Peyer's patch (tissue), 4 donors: ENCODE measurements around the gene THSD8. TPM values are rescaled to one million over a fixed set of nuclear protein-coding genes. Genes with fewer than 3 reads are reported as not detected.
"Not testable (repeated sequence)": the region's sequence is repeated elsewhere in the genome, so short reads cannot be mapped to it uniquely, and the experiment has no call there.

Source experiments
- DNase-seq, 3 donors: peaks; one replicate each; pipeline ENCODE4 v3.0.0-alpha.2; 2017 to 2019
- H3K27ac ChIP-seq, 4 donors: fragments of 200-600 bp; sonication (generic); one replicate each; pipeline ENCODE4 v1.5.1; 2016 to 2019
- H3K27me3 ChIP-seq, 2 donors: fragments of 200-600 bp; sonication (generic); one replicate each; pipeline ENCODE4 v1.5.1; 2019
- H3K36me3 ChIP-seq, 3 donors: fragments of 200-600 bp; sonication (generic); one replicate each; pipeline ENCODE4 v1.5.1; 2016 to 2019
- H3K4me1 ChIP-seq, 4 donors: fragments of 200-600 bp; sonication (generic); one replicate each; pipeline ENCODE4 v1.5.1; 2016 to 2019
- H3K4me3 ChIP-seq, 4 donors: fragments of 200-600 bp; sonication (generic); 1 replicate in 3 of 4; 2 replicates in 1 of 4; pipeline ENCODE4 v1.5.1; 2016 to 2019; ENCODE audit warnings: mild to moderate bottlenecking in 1 of 4
- H3K9me3 ChIP-seq, 4 donors: fragments of 200-600 bp; sonication (generic); one replicate each; pipeline ENCODE4 v1.5.1; 2016 to 2019; ENCODE audit warnings: mild to moderate bottlenecking in 1 of 4
- CTCF ChIP-seq, 6 experiments: fragments of 450-650 bp in 4 of 6; fragments of 200-600 bp in 2 of 6; sonication (generic) in 1 of 6; IDR thresholded peaks; one replicate each; pipeline ENCODE4 v1.5.1; 2017 to 2019; ENCODE audit warnings: antibody characterized with exemption in 6 of 6, mild to moderate bottlenecking in 3 of 6, moderate library complexity in 1 of 6
- POLR2A ChIP-seq, 2 donors: fragments of 450-650 bp; IDR thresholded peaks; one replicate each; pipeline ENCODE4 v1.5.1; 2017; ENCODE audit warnings: antibody characterized with exemption in 2 of 2, mild to moderate bottlenecking in 2 of 2, moderate library complexity in 2 of 2
- small RNA-seq, 2 donors: library from RNA; depleted of rRNA; stranded (forward); fragments of <200 nt; gene quantifications; one replicate each; pipeline ENCODE3, GENCODE V24; 2016
- total RNA-seq, 4 donors: library from RNA; depleted of rRNA; stranded (reverse); fragments of >200 nt; gene quantifications; one replicate each; pipeline ENCODE4 v1.1.0, GENCODE V29; 2016

The THSD8 gene
- total RNA-seq, 4 donors from 2014 or later = not detected

GRCh38 chr19:12843999-12844732 lies 42.3 kb downstream of the THSD8 start:
- Histone ChIP-seq H3K36me3 (no peaks in the 10 kb centered on the region), H3K27me3 (peaks cover 0 to 18% of the 10 kb centered on the region in 2 donors), H3K4me3 (no peak overlapping the region), H3K27ac (no peak overlapping the region), H3K4me1 (peaks cover 0 to 17% (median 6%) of the 10 kb centered on the region in 4 donors), H3K9me3 (no peaks in the 10 kb centered on the region)
- TF ChIP-seq CTCF (IDR thresholded peaks at IDR 0.05) (no peak), POLR2A (IDR thresholded peaks at IDR 0.05) (no peak)
- DNase-seq = no peak

DNA sequence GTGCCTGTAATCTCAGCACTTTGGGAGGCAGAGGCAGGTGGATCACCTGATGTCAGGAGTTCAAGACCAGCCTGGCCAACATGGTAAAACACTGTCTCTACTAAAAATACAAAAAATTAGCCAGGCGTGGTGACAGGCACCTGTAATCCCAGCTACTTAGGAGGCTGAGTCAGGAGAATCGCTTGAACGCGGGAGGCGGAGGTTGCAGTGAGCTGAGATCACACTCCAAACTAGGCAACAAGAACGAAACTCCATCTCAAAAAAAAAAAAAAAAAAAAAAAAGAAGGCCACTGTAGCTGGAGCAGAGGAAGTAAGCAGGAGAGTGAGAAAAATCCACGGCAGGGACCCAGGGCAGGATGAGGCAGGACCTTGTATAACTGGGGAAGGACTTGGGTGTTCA lies 44.7 kb downstream of the THSD8 start:
- not testable (repeated sequence) for H3K27ac ChIP-seq, H3K4me3 ChIP-seq, DNase-seq, H3K36me3 ChIP-seq, H3K27me3 ChIP-seq, H3K9me3 ChIP-seq, H3K4me1 ChIP-seq

GRCh38 chr19:12847159-12848139 lies 45.6 kb downstream of the THSD8 start:
- H3K27me3 ChIP-seq = no peaks in the 10 kb centered on the region
- TF ChIP-seq POLR2A (IDR thresholded peaks at IDR 0.05) = no peak
- peak; percentile 96 to 99 (median 99) for TF ChIP-seq CTCF (IDR thresholded peaks at IDR 0.05)
- H3K36me3 ChIP-seq = no peaks in the 10 kb centered on the region
- DNase-seq = peak; percentile 79 to 93 (median 90)
- peaks cover 0 to 10% (median 4%) of the 10 kb centered on the region in 4 donors for H3K4me1 ChIP-seq
- no peak overlapping the region for H3K27ac ChIP-seq
- H3K4me3 ChIP-seq = peak overlapping the region in 3 of 4 donors; percentile 10 to 37 (median 34)
- H3K9me3 ChIP-seq = no peaks in the 10 kb centered on the region

Small RNA genes within 50 kb of the gene (small RNA-seq; reads per million reads assigned to genes)
- gene MIR5684 (0 reads per million in 2 donors), gene MIR6794 (0 reads per million in 2 donors)

Other genes with a start within 250 kb of the THSD8 start
- 1 to 10 TPM; 4.1 to 8.4 (median 4.7) TPM for gene ZNF490, start 191.3 kb upstream of the THSD8 start, total RNA-seq
- 10 to 100 TPM; 17.2 to 34.6 (median 29.3) TPM for gene ZNF791, start 191.1 kb upstream of the THSD8 start, total RNA-seq
- 10 to 100 TPM; 51.9 to 84.2 (median 68.0) TPM for gene MAN2B1, start 135.3 kb upstream of the THSD8 start, total RNA-seq
- 10 to 100 TPM in 2 of 4 donors, 1 to 10 TPM in 2; 2.8 to 14.0 (median 9.5) TPM for gene WDR83, start 135.3 kb upstream of the THSD8 start, total RNA-seq
- gene DHPS, start 120.2 kb upstream of the THSD8 start, total RNA-seq = 100 to 1,000 TPM in 3 of 4 donors, 10 to 100 TPM in 1; 76.4 to 215 (median 150) TPM
- gene GNG14, start 114.1 kb upstream of the THSD8 start, total RNA-seq = not detected
- 1 to 10 TPM in 3 of 4 donors, not detected in 1; 6.3 to 9.9 (median 7.0) TPM for gene FBXW9, start 105.4 kb upstream of the THSD8 start, total RNA-seq
- gene TNPO2, start 78.1 kb upstream of the THSD8 start, total RNA-seq = 100 to 1,000 TPM in 3 of 4 donors, 10 to 100 TPM in 1; 39.1 to 131 (median 103) TPM
- gene TRIR, start 67.4 kb upstream of the THSD8 start, total RNA-seq = 100 to 1,000 TPM; 134 to 297 (median 185) TPM
- gene GET3, start 64.6 kb upstream of the THSD8 start, total RNA-seq = 10 to 100 TPM; 23.1 to 31.9 (median 30.5) TPM
- 10 to 100 TPM in 3 of 4 donors, not detected in 1; 20.5 to 82.0 (median 40.6) TPM for gene BEST2, start 50.3 kb upstream of the THSD8 start, total RNA-seq
- 100 to 1,000 TPM; 193 to 379 (median 285) TPM for gene HOOK2, start 26.5 kb upstream of the THSD8 start, total RNA-seq
- gene JUNB, start 10.6 kb upstream of the THSD8 start, total RNA-seq = 100 to 1,000 TPM; 111 to 324 (median 152) TPM
- 100 to 1,000 TPM; 150 to 461 (median 375) TPM for gene PRDX2, start 269 bp upstream of the THSD8 start, total RNA-seq
- 10 to 100 TPM in 2 of 4 donors, 1 to 10 TPM in 2; 5.9 to 24.8 (median 9.4) TPM for gene RNASEH2A, start 4.5 kb downstream of the THSD8 start, total RNA-seq
- gene RTBDN, start 32.5 kb downstream of the THSD8 start, total RNA-seq = not detected
- gene MAST1, start 36.4 kb downstream of the THSD8 start, total RNA-seq = under 1 TPM in 1 of 4 donors, not detected in 3; 0.27 TPM
- gene DNASE2, start 79.4 kb downstream of the THSD8 start, total RNA-seq = 10 to 100 TPM in 1 of 4 donors, 1 to 10 TPM in 3; 8.9 to 16.5 (median 9.4) TPM
- gene KLF1, start 85.1 kb downstream of the THSD8 start, total RNA-seq = not detected
- gene GCDH, start 89.1 kb downstream of the THSD8 start, total RNA-seq = 10 to 100 TPM; 25.2 to 44.4 (median 32.4) TPM
- not detected for gene SYCE2, start 117.2 kb downstream of the THSD8 start, total RNA-seq
- 10 to 100 TPM; 35.4 to 54.5 (median 48.3) TPM for gene FARSA, start 131.6 kb downstream of the THSD8 start, total RNA-seq
- 100 to 1,000 TPM; 253 to 369 (median 359) TPM for gene CALR, start 136.5 kb downstream of the THSD8 start, total RNA-seq
- gene RAD23A, start 143.8 kb downstream of the THSD8 start, total RNA-seq = 10 to 100 TPM; 54.1 to 86.5 (median 75.3) TPM
- 10 to 100 TPM; 12.5 to 43.7 (median 15.6) TPM for gene GADD45GIP1, start 155.2 kb downstream of the THSD8 start, total RNA-seq
- 1 to 10 TPM in 1 of 4 donors, not detected in 3; 2.1 TPM for gene DAND5, start 167.5 kb downstream of the THSD8 start, total RNA-seq
- 10 to 100 TPM; 13.5 to 56.9 (median 40.0) TPM for gene NFIX, start 193.4 kb downstream of the THSD8 start, total RNA-seq